HG03571 (cell line): Measurements from ENCODE around the gene BCL11B.

Experiments
- ATAC-seq: cut with Tn5 transposase; IDR thresholded peaks from one replicate; pipeline ENCODE4 v1.9.1; 2021; ENCODE audit not compliant: unreplicated experiment

The BCL11B gene

GRCh38 chr14:99226687-99227086 lies 45.3 kb downstream of the BCL11B start:
- no peak for ATAC-seq

- no peak for ATAC-seq
These were observed 46.4 kb downstream of the BCL11B start for GRCh38 chr14:99225436-99226203.

GRCh38 chr14:99224948-99225347 lies 47.0 kb downstream of the BCL11B start:
- no peak for ATAC-seq

GRCh38 chr14:99224116-99224910 lies 47.7 kb downstream of the BCL11B start:
- no peak for ATAC-seq

GRCh38 chr14:99221445-99221844 lies 50.6 kb downstream of the BCL11B start:
- ATAC-seq = no peak

DNA sequence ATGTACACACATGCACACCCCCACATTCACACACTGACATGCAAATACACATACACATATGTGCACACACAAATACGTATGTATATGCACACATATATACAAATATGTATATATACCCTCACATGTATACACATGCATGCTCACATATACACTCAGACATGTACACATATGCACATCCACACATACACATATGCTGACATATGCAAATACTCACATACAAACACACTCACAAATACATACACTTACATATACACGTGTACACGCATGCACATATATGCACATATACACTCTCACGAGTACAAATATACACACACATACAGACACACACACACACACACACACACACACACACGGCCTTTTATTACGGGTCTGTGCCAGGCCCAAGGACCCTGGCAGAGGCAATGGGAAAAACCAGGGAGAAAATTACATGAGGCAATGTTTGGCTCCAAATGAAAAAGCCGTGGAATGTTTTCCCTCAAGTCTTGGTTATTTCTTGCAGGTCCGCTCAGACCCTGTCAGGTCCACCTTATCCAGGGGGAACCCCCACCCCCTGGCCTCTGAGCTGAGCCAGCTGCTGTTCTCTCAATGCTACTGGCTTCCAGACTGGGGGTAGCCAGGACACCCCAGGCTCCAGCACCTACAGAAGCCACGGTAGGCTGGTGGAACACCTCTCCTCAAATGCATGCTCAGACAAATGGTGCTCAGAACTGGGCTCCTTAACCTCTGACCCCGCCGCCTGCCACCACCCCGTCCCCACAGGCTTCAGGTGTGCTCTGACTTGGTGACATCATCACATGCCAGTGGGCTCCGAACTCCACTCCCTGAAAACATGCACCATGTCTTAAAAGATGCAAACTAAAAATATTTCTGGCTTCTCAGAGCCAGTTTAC lies 54.7 kb downstream of the BCL11B start:
- no peak for ATAC-seq

GRCh38 chr14:99216191-99216590 lies 55.8 kb downstream of the BCL11B start:
- ATAC-seq = no peak

- ATAC-seq = no peak
These were observed 56.7 kb downstream of the BCL11B start for GRCh38 chr14:99215277-99215676.

DNA sequence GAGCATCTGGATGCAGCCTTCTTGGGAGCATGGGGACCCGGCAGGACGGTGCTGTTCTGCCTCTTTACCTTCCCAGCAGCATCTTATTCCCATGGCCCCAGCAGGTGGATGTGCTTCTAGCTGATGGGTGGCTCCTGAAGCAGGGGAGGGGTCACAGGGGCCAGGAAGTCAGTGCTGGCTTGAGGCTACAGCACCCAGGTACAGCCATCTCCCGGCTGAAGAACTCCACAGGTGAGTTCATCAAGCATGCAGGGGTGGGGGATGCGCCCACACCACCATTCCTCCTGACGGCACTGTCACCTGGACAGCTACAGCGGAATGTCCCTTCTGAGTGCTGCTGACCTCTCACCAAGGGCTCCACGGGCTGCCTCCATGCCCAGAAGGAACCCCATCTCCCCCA lies 57.3 kb downstream of the BCL11B start:
- no peak for ATAC-seq

- no peak for ATAC-seq
These were observed 58.4 kb downstream of the BCL11B start for GRCh38 chr14:99213527-99213971.

GRCh38 chr14:99213101-99213500 lies 58.9 kb downstream of the BCL11B start:
- ATAC-seq = no peak

- no peak for ATAC-seq
These were observed 59.4 kb downstream of the BCL11B start for GRCh38 chr14:99212646-99213045.

GRCh38 chr14:99212199-99212598 lies 59.8 kb downstream of the BCL11B start:
- ATAC-seq = no peak

GRCh38 chr14:99211410-99211809 lies 60.6 kb downstream of the BCL11B start:
- no peak for ATAC-seq

GRCh38 chr14:99210333-99210732 lies 61.7 kb downstream of the BCL11B start:
- ATAC-seq = no peak

GRCh38 chr14:99209409-99209808 lies 62.6 kb downstream of the BCL11B start:
- no peak for ATAC-seq

- no peak for ATAC-seq
These were observed 63.7 kb downstream of the BCL11B start for GRCh38 chr14:99208318-99208717.

DNA sequence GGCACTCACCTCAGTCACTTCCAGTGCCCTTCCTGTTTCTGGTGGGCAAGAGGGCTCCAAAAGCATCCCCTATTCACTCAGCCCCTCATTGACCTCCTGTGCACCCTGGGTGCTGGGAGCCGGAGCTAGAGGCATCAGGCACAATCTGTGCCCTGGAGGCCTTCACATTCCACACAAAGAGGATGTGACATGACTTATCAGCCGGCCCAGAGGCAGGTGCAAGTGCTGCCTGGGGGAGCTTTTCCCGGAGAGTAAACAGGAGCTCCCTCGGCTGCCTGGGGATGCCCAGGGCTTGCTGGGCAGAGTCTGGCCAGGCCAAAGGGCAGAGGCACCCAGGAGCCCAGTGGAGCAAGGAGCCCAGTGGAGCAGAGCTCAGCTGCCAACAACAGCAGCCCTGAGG lies 64.5 kb downstream of the BCL11B start:
- no peak for ATAC-seq

DNA sequence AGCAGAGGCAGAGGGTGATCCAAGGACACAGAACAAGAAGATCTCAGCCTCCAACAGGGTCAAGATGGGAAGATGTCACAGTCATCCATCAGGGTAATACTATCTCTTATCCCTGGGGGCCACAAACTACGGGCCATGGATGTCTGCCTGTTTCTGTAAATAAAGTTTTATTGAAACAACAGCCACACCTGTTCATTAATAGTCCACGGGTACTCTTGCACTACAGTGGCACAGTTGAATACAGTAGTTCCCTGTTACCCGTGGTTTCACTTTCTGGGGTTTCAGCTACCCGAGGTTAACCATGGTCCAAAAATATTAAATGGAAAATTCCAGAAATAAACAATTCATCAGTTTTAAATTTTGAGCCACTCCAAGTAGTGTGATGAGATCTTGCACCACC lies 65.9 kb downstream of the BCL11B start:
- no peak for ATAC-seq

DNA sequence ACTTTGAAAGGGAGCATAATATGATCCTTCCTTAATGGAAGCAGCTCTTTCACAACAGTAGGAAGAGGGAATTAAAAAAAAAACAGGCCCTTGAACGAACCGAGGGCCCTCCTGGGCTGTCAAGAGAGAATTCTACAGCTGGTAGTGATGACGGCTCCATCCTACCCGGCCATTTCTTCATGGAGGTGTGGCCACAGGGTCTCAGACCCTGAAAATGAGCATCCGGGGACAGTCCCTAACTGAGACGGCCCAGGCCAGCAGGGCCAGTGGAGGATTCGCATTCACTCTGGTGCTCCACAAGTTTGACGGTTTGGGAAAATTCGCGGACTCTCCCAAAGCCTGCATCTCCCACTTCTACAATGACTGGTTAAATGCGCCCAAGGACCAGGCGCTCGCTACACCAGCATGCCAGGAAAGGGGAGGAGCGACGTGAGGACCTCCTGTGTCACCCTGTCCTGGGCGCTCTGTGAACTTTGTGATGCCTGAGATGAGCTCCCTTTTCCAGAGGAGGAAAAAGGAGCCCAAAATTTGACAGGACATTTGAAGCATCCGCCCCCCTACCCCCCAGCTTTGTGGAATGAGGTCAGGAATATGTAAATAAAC lies 66.8 kb downstream of the BCL11B start:
- no peak for ATAC-seq

GRCh38 chr14:99203801-99204200 lies 68.2 kb downstream of the BCL11B start:
- ATAC-seq = no peak
